K562 (cell line): ENCODE results near the gene EMP2. TPM values are rescaled to one million over a fixed set of nuclear protein-coding genes. Genes with fewer than 3 reads are reported as not detected.

Source experiments
- ATAC-seq: fragments of 200-7000 bp; cut with Tn5 transposase; 3 replicates; pipeline ENCODE4 v1.9.1; 2020; ENCODE audit warnings: moderate library complexity
- BruUV-seq: library from RNA; stranded (reverse); fragments of 400-500 nt; replicated peaks from 2 replicates; lab custom pipeline; 2021; lab: Mats Ljungman, UMichigan
- CTCF ChIA-PET: fragments of 300-600 bp; formaldehyde crosslinking; extraction: SDS; loops from one replicate; lab custom pipeline; 2021; ENCODE audit warnings: low intra/inter-chr PET ratio; lab: Yijun Ruan, JAX
- POLR2A ChIA-PET: fragments of 300-600, 350-650 bp; sonication (Branson Sonifier 250); formaldehyde crosslinking; extraction: SDS; loops from one replicate; lab custom pipeline; 2021; ENCODE audit warnings: antibody characterized with exemption, inconsistent platforms; lab: Yijun Ruan, JAX
- DNase-seq, 4 experiments: peaks; one replicate each; pipeline versions ENCODE4 v3.0.0 to v3.0.0-alpha.2; 2011 to 2018; ENCODE audit warnings: low spot score in 3 of 4, mixed read lengths in 3 of 4; ENCODE audit errors: extremely low read depth in 1 of 4
- FAIRE-seq: peaks from 2 replicates; lab custom pipeline; 2011; peaks lifted over from hg19 to GRCh38; lab: Jason Lieb, UNC
- H2AFZ ChIP-seq: 2 replicates; pipeline ENCODE4 v1.6.0; 2011; ENCODE audit warnings: low read depth, low read length, control low read depth, inconsistent platforms
- H3K27ac ChIP-seq: fragments of 200-600 bp; 3 replicates; pipeline ENCODE4 v1.8.0; 2011; ENCODE audit warnings: low read depth, mild to moderate bottlenecking, control low read depth, inconsistent platforms, low read length, moderate library complexity, mixed read lengths; ENCODE audit errors: extremely low read depth
- H3K27me3 ChIP-seq, 2 experiments: fragments of 300-600 bp in 1 of 2; 2 replicates in 1 of 2; 3 replicates in 1 of 2; pipeline versions ENCODE4 v1.6.0 to v1.8.0; 2011; ENCODE audit warnings: inconsistent platforms in 2 of 2, low read length in 2 of 2, mild to moderate bottlenecking in 1 of 2, mixed read lengths in 1 of 2, moderate library complexity in 1 of 2; ENCODE audit not compliant: control insufficient read depth in 2 of 2, insufficient read depth in 2 of 2
- H3K36me3 ChIP-seq: fragments of 300-600 bp; 3 replicates; pipeline ENCODE4 v1.8.0; 2011; ENCODE audit warnings: mild to moderate bottlenecking, low read length, inconsistent platforms; ENCODE audit not compliant: control insufficient read depth, insufficient read depth
- H3K4me1 ChIP-seq, 2 experiments: fragments of 200-600 bp in 1 of 2; replicated peaks in 1 of 2; 2 replicates in 1 of 2; 3 replicates in 1 of 2; pipeline versions ENCODE4 v1.5.1 to v1.8.0; 2011; ENCODE audit warnings: inconsistent platforms in 2 of 2, low read length in 2 of 2, mild to moderate bottlenecking in 1 of 2, mixed read lengths in 1 of 2, moderate library complexity in 1 of 2; ENCODE audit not compliant: control insufficient read depth in 2 of 2, insufficient read depth in 2 of 2
- H3K4me2 ChIP-seq: 2 replicates; pipeline ENCODE4 v1.6.1; 2011; ENCODE audit warnings: low read length, control low read depth, inconsistent platforms, mixed read lengths; ENCODE audit not compliant: insufficient read depth
- H3K4me3 ChIP-seq: fragments of 200-600 bp; sonication (generic), shearing (Covaris generic); 2 replicates; pipeline ENCODE4 v1.5.1; 2016; ENCODE audit warnings: control low read depth, inconsistent platforms
- H3K79me2 ChIP-seq: fragments of 200-600 bp; 3 replicates; pipeline ENCODE4 v1.8.0; 2011; ENCODE audit warnings: low read length, inconsistent platforms; ENCODE audit not compliant: control insufficient read depth, insufficient read depth
- H3K9ac ChIP-seq, 2 experiments: 2 replicates each; pipeline versions ENCODE4 v1.6.0 to v1.6.1; 2011; ENCODE audit warnings: low read depth in 2 of 2, low read length in 2 of 2, control low read depth in 1 of 2, inconsistent platforms in 1 of 2, mild to moderate bottlenecking in 1 of 2, mixed read lengths in 1 of 2; ENCODE audit not compliant: insufficient read depth in 1 of 2
- H3K9me1 ChIP-seq: one replicate; pipeline ENCODE4 v1.6.0; 2011; ENCODE audit warnings: inconsistent platforms, mild to moderate bottlenecking, low read length, moderate library complexity; ENCODE audit not compliant: control insufficient read depth, insufficient read depth
- H3K9me3 ChIP-seq: replicated peaks from 2 replicates; pipeline ENCODE4 v1.5.1; 2011; ENCODE audit warnings: low read depth, low read length, inconsistent platforms; ENCODE audit not compliant: control insufficient read depth, insufficient read depth
- H4K20me1 ChIP-seq: replicated peaks from 2 replicates; pipeline ENCODE4 v1.6.1; 2011; ENCODE audit warnings: low read length, inconsistent platforms, mixed read lengths; ENCODE audit not compliant: control insufficient read depth, insufficient read depth
- ARID2 ChIP-seq: fragments of 450-650 bp; IDR thresholded peaks from 2 replicates; pipeline ENCODE4 v1.6.1; 2017; ENCODE audit warnings: antibody characterized with exemption, mild to moderate bottlenecking
- BHLHE40 ChIP-seq: IDR thresholded peaks from 2 replicates; pipeline ENCODE4 v1.6.1; 2011; ENCODE audit warnings: low read length, improper control_type of control experiment
- BRD4 ChIP-seq: fragments of 200-600 bp; sonication (generic); IDR thresholded peaks from 2 replicates; pipeline ENCODE4 v1.6.1; 2017; ENCODE audit warnings: inconsistent platforms
- GATAD2A ChIP-seq: fragments of 450-650 bp; IDR thresholded peaks from 2 replicates; pipeline ENCODE4 v1.6.1; 2017
- HDAC6 ChIP-seq: IDR thresholded peaks from 2 replicates; pipeline ENCODE4 v1.6.1; 2012; ENCODE audit warnings: low read depth, mild to moderate bottlenecking, control low read depth, inconsistent platforms, low read length, moderate library complexity
- POLR2A ChIP-seq: fragments of 450-650 bp; conservative IDR thresholded peaks from 2 replicates; pipeline ENCODE4 v1.6.1; 2016
- PRMT5 ChIP-seq: sonication (generic); formaldehyde crosslinking; IDR thresholded peaks from 2 replicates; pipeline ENCODE4 v1.5.0; 2020; ENCODE audit warnings: missing genetic modification reagents
- PTRF ChIP-seq: fragments of 450-650 bp; IDR thresholded peaks from 2 replicates; pipeline ENCODE4 v1.6.1; 2016; ENCODE audit warnings: mild to moderate bottlenecking, missing genetic modification characterization, missing compliant biosample characterization
- SAFB2 ChIP-seq: fragments of 200-400 bp; formaldehyde crosslinking; IDR thresholded peaks from 2 replicates; pipeline ENCODE4 v1.6.1; 2018; ENCODE audit warnings: borderline replicate concordance, low read length, low read depth, moderate library complexity; ENCODE audit not compliant: severe bottlenecking
- TAF15 ChIP-seq: fragments of 200-400 bp; formaldehyde crosslinking; IDR thresholded peaks from 2 replicates; pipeline ENCODE4 v1.6.1; 2017; ENCODE audit warnings: mild to moderate bottlenecking, low read depth, low read length, moderate library complexity
- TBP ChIP-seq: optimal IDR thresholded peaks from 2 replicates; pipeline ENCODE3; 2011; ENCODE audit warnings: low read depth, low read length, improper control_type of control experiment
- TEAD2 ChIP-seq: fragments of 450-650 bp; IDR thresholded peaks from 2 replicates; pipeline ENCODE4 v1.6.1; 2016; ENCODE audit warnings: missing genetic modification characterization, control low read depth, missing compliant biosample characterization
- ZNF311 ChIP-seq: fragments of 250-450 bp; sonication (Bioruptor Pico); IDR thresholded peaks from 2 replicates; pipeline ENCODE4 v1.4.0; 2020; ENCODE audit warnings: mild to moderate bottlenecking, moderate library complexity
- ZNF551 ChIP-seq: fragments of 250-450 bp; sonication (Bioruptor Pico); IDR thresholded peaks from 2 replicates; pipeline ENCODE4 v1.5.0; 2021; ENCODE audit warnings: mild to moderate bottlenecking, moderate library complexity
- ZNF79 ChIP-seq: fragments of 250-450 bp; sonication (Bioruptor Pico); IDR thresholded peaks from 2 replicates; pipeline ENCODE4 v1.4.0; 2020; ENCODE audit warnings: low read depth, mild to moderate bottlenecking, moderate library complexity
- WGBS: fragments of 100-300 bp; shearing (Covaris generic); methylation state at CpG from one replicate; pipeline ENCODE4 v1.1.6; 2016; ENCODE audit warnings: low coverage, mixed read lengths; ENCODE audit not compliant: insufficient coverage; ENCODE audit errors: missing lambda C conversion rate; 5-methylcytosine and 5-hydroxymethylcytosine counted together
- in situ Hi-C: fragments of 300-500 bp; cut with MboI; formaldehyde crosslinking; loops from 4 replicates; pipeline ENCODE4 v1.15.0; 2018; ENCODE audit warnings: inconsistent platforms, mixed read lengths
- intact Hi-C: fragments of 100-400 bp; cut with micrococcal nuclease; formaldehyde crosslinking; loops from 2 replicates; pipeline ENCODE4 v1.14.2; 2022
- polyA plus RNA-seq, 8 experiments: library from polyadenylated mRNA; depleted of rRNA in 4 of 8; stranded (reverse) in 5 of 8; unstranded in 3 of 8; fragments of >200 nt; fragmentation: Nextera tagmentation in 2 of 8; fragmentation: Illumina TruSeq in 1 of 8; extraction: Ambion mirVana in 2 of 8; extraction: Trizol in 1 of 8; gene quantifications; 2 replicates each; pipeline versions ENCODE4 v1.2.1 to v1.2.3, GENCODE V29; 2011 to 2014; ENCODE audit warnings: inconsistent platforms in 1 of 8, missing spikeins in 1 of 8
- total RNA-seq, 7 experiments: library from RNA; depleted of rRNA in 6 of 7; stranded (reverse); fragments of >200 nt in 6 of 7; fragmentation: Illumina TruSeq in 2 of 7; extraction: Trizol in 2 of 7; gene quantifications; 2 replicates each; pipeline versions ENCODE4 v1.2.1 to v1.2.3, GENCODE V29; 2011 to 2021; ENCODE audit warnings: low replicate concordance in 1 of 7
- TF ChIP-seq, protein P1 (sequence below): IDR thresholded peaks from 3 replicates; pipeline ENCODE4 v1.6.1; 2011; ENCODE audit warnings: borderline replicate concordance, mild to moderate bottlenecking; ENCODE audit not compliant: insufficient read length, insufficient read depth
- TF ChIP-seq, protein P2 (sequence below): sonication (generic); formaldehyde crosslinking; IDR thresholded peaks from 2 replicates; pipeline ENCODE4 v1.8.0; 2022; ENCODE audit warnings: mild to moderate bottlenecking, missing genetic modification reagents, borderline replicate concordance
- TF ChIP-seq, protein P3 (sequence below): fragments of 450-650 bp; formaldehyde crosslinking; IDR thresholded peaks from 2 replicates; pipeline ENCODE4 v1.4.0; 2020; ENCODE audit warnings: mild to moderate bottlenecking, moderate library complexity
- TF ChIP-seq, protein P4 (sequence below): IDR thresholded peaks from 2 replicates; pipeline ENCODE4 v1.6.1; 2012; ENCODE audit warnings: low read depth, low read length, improper control_type of control experiment, borderline replicate concordance

The EMP2 gene
- total and polyA plus RNA-seq, 9 of the 15 experiments (the other 6 are each of a cell fraction or from before 2014, with no cell fraction given): 0.73 to 6.2 (median 3.1) TPM

DNA sequence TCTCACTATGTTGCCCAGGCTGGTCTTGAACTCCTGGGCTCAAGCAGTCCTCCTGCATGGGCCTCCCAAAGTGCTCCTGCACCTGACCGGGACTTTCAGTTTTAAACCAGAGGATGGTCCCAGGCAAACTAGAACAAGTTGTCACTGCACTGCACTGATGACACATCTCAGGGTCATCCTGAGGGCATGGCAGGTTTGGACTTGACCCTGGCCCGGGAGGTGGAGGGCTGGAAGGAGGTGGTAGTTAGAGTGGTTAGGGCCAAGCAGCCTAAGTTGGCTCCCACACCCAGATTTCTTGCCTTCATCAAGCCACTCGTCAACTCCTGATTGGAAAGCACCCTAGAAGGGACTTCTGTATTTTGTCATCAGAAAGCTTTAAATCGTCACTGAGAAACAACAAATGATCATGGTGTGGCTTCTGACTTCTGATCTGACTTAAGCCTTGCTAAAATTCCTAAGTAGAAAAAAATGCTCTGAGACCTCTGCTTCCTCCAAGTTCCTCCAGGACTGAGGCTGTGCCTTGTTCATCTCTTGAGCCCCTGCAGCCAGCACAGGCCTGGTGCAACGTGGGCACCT is 43.5 kb downstream of the EMP2 start:
- POLR2A ChIA-PET: no interaction called here

More for the DNA sequence above, 43.5 kb downstream of the EMP2 start:
- Histone ChIP-seq H2AFZ (no peak overlapping the region), H3K4me2 (no peak overlapping the region), H3K9me1 (no peaks in the 10 kb centered on the region), H3K9me3 (no peaks in the 10 kb centered on the region), H3K79me2 (no peaks in the 10 kb centered on the region), H4K20me1 (0 out of 2 replicates have a peak, but pooled peaks cover under 1% of the 10 kb centered on the region), H3K4me1 (no peaks in the 10 kb centered on the region), H3K27me3 (peaks cover 7 to 40% of the 10 kb centered on the region in 2 experiments; a peak in 4 of 5 replicates), H3K9ac (no peak overlapping the region), H3K27ac (no peak overlapping the region), H3K4me3 (no peak overlapping the region), H3K36me3 (no peaks in the 10 kb centered on the region)
- BruUV-seq: no TSS peak
- ATAC-seq: no peak
- no peak for DNase-seq
- intact Hi-C loops (no loop called here), in situ Hi-C loops (no loop called here)
- CTCF ChIA-PET: no interaction called here
- no peak for FAIRE-seq
- WGBS: 6% methylated on average over 5 of the region's 5 CpGs
- TF ChIP-seq BRD4 (no peak), ZNF311 (CRISPR knock-in tag) (no peak), TEAD2 (no peak), TAF15 (no peak), ARID2 (no peak), ZNF79 (CRISPR knock-in tag) (no peak), PRMT5 (CRISPR knock-in tag) (no peak), ZNF551 (CRISPR knock-in tag) (no peak), HDAC6 (no peak), SAFB2 (no peak), POLR2A (no peak), PTRF (no peak), TBP (no peak), BHLHE40 (no peak), GATAD2A (no peak)
- TF ChIP-seq, protein P1, sequence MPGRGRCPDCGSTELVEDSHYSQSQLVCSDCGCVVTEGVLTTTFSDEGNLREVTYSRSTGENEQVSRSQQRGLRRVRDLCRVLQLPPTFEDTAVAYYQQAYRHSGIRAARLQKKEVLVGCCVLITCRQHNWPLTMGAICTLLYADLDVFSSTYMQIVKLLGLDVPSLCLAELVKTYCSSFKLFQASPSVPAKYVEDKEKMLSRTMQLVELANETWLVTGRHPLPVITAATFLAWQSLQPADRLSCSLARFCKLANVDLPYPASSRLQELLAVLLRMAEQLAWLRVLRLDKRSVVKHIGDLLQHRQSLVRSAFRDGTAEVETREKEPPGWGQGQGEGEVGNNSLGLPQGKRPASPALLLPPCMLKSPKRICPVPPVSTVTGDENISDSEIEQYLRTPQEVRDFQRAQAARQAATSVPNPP: no peak
- TF ChIP-seq, protein P2, sequence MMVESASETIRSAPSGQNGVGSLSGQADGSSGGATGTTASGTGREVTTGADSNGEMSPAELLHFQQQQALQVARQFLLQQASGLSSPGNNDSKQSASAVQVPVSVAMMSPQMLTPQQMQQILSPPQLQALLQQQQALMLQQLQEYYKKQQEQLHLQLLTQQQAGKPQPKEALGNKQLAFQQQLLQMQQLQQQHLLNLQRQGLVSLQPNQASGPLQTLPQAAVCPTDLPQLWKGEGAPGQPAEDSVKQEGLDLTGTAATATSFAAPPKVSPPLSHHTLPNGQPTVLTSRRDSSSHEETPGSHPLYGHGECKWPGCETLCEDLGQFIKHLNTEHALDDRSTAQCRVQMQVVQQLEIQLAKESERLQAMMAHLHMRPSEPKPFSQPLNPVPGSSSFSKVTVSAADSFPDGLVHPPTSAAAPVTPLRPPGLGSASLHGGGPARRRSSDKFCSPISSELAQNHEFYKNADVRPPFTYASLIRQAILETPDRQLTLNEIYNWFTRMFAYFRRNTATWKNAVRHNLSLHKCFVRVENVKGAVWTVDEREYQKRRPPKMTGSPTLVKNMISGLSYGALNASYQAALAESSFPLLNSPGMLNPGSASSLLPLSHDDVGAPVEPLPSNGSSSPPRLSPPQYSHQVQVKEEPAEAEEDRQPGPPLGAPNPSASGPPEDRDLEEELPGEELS: no peak
- TF ChIP-seq, protein P3, sequence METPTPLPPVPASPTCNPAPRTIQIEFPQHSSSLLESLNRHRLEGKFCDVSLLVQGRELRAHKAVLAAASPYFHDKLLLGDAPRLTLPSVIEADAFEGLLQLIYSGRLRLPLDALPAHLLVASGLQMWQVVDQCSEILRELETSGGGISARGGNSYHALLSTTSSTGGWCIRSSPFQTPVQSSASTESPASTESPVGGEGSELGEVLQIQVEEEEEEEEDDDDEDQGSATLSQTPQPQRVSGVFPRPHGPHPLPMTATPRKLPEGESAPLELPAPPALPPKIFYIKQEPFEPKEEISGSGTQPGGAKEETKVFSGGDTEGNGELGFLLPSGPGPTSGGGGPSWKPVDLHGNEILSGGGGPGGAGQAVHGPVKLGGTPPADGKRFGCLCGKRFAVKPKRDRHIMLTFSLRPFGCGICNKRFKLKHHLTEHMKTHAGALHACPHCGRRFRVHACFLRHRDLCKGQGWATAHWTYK (CRISPR knock-in tag): no peak
- TF ChIP-seq, protein P4, sequence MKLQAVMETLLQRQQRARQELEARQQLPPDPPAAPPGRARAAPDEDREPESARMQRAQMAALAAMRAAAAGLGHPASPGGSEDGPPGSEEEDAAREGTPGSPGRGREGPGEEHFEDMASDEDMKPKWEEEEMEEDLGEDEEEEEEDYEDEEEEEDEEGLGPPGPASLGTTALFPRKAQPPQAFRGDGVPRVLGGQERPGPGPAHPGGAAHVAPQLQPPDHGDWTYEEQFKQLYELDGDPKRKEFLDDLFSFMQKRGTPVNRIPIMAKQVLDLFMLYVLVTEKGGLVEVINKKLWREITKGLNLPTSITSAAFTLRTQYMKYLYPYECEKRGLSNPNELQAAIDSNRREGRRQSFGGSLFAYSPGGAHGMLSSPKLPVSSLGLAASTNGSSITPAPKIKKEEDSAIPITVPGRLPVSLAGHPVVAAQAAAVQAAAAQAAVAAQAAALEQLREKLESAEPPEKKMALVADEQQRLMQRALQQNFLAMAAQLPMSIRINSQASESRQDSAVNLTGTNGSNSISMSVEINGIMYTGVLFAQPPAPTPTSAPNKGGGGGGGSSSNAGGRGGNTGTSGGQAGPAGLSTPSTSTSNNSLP: no peak
- TF ChIP-seq, all 486 proteins: peak for 0
